PFSK-1 (cell line): ENCODE data around the gene TAF6L.

Experiments used
- FOXP2 ChIP-seq: optimal IDR thresholded peaks from 2 replicates; pipeline ENCODE3; 2011; ENCODE audit warnings: borderline replicate concordance, control low read depth, inconsistent platforms; ENCODE audit not compliant: insufficient read depth; ENCODE audit errors: extremely low read length, extremely low read depth
- POLR2AphosphoS5 ChIP-seq: IDR thresholded peaks from 2 replicates; pipeline ENCODE4 v1.6.1; 2012; ENCODE audit warnings: low read depth, mild to moderate bottlenecking, control low read depth, low read length, moderate library complexity
- SIN3A ChIP-seq: IDR thresholded peaks from 2 replicates; pipeline ENCODE4 v1.6.1; 2012; ENCODE audit warnings: mild to moderate bottlenecking, low read length, moderate library complexity, borderline replicate concordance; ENCODE audit not compliant: insufficient read depth
- TAF1 ChIP-seq: IDR thresholded peaks from 2 replicates; pipeline ENCODE4 v1.6.1; 2012; ENCODE audit warnings: low read length, control low read depth, borderline replicate concordance; ENCODE audit not compliant: insufficient read depth
- TF ChIP-seq, protein P1 (sequence below), 2 experiments: IDR thresholded peaks; 2 replicates each; pipeline versions ENCODE4 v1.6.1 to v1.8.0; 2011 to 2012; ENCODE audit warnings: low read depth in 2 of 2, low read length in 2 of 2, control low read depth in 1 of 2, inconsistent platforms in 1 of 2, mild to moderate bottlenecking in 1 of 2, moderate library complexity in 1 of 2; ENCODE audit not compliant: insufficient read depth in 1 of 2

The TAF6L gene

DNA sequence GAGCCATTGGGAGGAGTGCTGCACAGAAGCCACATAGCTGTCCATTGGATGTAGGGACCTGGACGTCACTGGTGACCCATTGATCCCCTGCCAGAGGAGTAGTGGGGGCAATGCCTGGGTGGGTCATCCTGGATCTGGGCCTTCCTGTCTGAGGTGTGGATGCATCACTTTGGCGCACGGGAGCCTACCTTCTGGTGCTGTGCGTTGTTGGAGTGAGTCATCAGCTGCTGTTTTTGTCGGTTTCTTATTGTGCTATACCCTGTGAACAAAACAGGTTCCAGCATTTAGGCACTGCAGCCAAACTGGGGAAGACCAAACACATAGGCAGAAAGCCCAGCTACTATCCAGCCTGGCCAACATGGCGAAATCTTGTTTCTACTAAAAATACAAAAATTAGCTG, 3.2 kb downstream of the TAF6L start:
- TF ChIP-seq FOXP2 (no peak), TAF1 (no peak), SIN3A (no peak)

GRCh38 chr11:62775646-62776045, 4.5 kb downstream of the TAF6L start:
- TF ChIP-seq SIN3A (no peak), POLR2AphosphoS5 (no peak), TAF1 (no peak), FOXP2 (no peak)
- TF ChIP-seq, protein P1, sequence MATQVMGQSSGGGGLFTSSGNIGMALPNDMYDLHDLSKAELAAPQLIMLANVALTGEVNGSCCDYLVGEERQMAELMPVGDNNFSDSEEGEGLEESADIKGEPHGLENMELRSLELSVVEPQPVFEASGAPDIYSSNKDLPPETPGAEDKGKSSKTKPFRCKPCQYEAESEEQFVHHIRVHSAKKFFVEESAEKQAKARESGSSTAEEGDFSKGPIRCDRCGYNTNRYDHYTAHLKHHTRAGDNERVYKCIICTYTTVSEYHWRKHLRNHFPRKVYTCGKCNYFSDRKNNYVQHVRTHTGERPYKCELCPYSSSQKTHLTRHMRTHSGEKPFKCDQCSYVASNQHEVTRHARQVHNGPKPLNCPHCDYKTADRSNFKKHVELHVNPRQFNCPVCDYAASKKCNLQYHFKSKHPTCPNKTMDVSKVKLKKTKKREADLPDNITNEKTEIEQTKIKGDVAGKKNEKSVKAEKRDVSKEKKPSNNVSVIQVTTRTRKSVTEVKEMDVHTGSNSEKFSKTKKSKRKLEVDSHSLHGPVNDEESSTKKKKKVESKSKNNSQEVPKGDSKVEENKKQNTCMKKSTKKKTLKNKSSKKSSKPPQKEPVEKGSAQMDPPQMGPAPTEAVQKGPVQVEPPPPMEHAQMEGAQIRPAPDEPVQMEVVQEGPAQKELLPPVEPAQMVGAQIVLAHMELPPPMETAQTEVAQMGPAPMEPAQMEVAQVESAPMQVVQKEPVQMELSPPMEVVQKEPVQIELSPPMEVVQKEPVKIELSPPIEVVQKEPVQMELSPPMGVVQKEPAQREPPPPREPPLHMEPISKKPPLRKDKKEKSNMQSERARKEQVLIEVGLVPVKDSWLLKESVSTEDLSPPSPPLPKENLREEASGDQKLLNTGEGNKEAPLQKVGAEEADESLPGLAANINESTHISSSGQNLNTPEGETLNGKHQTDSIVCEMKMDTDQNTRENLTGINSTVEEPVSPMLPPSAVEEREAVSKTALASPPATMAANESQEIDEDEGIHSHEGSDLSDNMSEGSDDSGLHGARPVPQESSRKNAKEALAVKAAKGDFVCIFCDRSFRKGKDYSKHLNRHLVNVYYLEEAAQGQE (IDR thresholded peaks at IDR 0.05; ENCODE audit: insufficient read depth in 1 of 2, low read depth in 2 of 2, low read length in 2 of 2): no peak

- TF ChIP-seq SIN3A (no peak), TAF1 (no peak), FOXP2 (no peak), POLR2AphosphoS5 (no peak)
- TF ChIP-seq, protein P1 (IDR thresholded peaks at IDR 0.05; ENCODE audit: insufficient read depth in 1 of 2, low read depth in 2 of 2, low read length in 2 of 2): no peak
Measured at GRCh38 chr11:62777389-62777788, 6.2 kb downstream of the TAF6L start.

DNA sequence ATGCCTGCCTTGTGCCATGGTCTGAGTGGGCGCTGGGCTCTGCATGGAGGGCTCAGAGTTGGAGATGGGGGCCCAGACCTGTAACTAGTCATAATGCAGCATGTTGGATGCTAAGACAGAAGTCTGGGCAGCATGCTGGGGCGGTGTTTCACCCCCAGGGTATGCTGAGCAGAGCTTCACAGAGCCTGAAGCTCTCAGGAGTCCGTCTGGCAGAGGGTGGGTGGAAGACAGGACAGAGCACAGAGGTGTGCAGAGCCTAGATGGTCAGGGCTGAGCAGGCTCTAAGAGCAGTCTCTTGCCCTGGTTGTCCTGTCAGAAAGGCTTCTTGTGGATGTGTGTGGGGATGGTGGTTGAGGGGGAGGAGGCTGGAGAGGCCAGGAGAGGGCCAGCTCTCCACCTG, 7.2 kb downstream of the TAF6L start:
- TF ChIP-seq FOXP2 (no peak), POLR2AphosphoS5 (no peak), TAF1 (no peak), SIN3A (no peak)
- TF ChIP-seq, protein P1 (IDR thresholded peaks at IDR 0.05; ENCODE audit: insufficient read depth in 1 of 2, low read depth in 2 of 2, low read length in 2 of 2): no peak

DNA sequence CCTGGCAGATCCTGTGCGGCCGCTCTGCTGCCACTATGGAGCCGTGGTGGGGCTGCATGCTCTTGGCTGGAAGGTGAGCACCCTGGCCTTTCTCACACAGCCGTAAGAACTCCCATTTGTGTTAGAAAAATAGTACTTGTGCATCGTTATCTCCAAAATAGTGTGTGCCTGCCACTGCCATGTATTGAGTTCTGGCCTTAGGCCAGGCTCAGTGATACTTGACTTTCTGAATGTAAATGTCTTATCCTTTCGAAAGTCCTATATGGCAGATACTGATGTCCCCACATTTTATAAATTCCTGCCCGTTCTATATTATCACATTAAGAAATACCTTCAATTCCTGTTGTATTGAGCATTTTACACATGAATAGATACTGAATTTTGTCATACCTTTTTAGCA, 11.6 kb downstream of the TAF6L start:
- TF ChIP-seq, protein P1 (IDR thresholded peaks at IDR 0.05; ENCODE audit: insufficient read depth in 1 of 2, low read depth in 2 of 2, low read length in 2 of 2): no peak
- TF ChIP-seq FOXP2 (no peak), TAF1 (no peak), POLR2AphosphoS5 (no peak), SIN3A (no peak)
